Natural killer cell (primary cell): ENCODE measurements around the gene STX16. TPM values are rescaled to one million over a fixed set of nuclear protein-coding genes. Genes with fewer than 3 reads are reported as not detected.
A peak's percentile ranks its signal among the peaks of the same experiment; 100 is the strongest.

Experiments
- ATAC-seq, 3 donors: fragments of 150-1000 bp in 2 of 3; fragments of 200-7000 bp in 1 of 3; cut with Tn5 transposase; 1 replicate in 1 of 3; 2 replicates in 2 of 3; pipeline ENCODE4 v1.10.0; 2021; ENCODE audit warnings: mild to moderate bottlenecking in 2 of 3, moderate library complexity in 2 of 3
- DNase-seq, 2 donors: peaks; one replicate each; pipeline versions ENCODE4 v3.0.0 to v3.0.0-alpha.2; 2013 to 2021; ENCODE audit warnings: mixed read lengths in 1 of 2
- H3K27ac ChIP-seq: one replicate; pipeline ENCODE4 v1.5.1; 2013; ENCODE audit warnings: mild to moderate bottlenecking, low read length
- H3K27me3 ChIP-seq: one replicate; pipeline ENCODE4 v1.6.1; 2013; ENCODE audit warnings: low read length; ENCODE audit not compliant: control insufficient read depth, insufficient read depth
- H3K36me3 ChIP-seq: one replicate; pipeline ENCODE4 v1.6.1; 2013; ENCODE audit warnings: low read length; ENCODE audit not compliant: control insufficient read depth, insufficient read depth
- H3K4me1 ChIP-seq: one replicate; pipeline ENCODE4 v1.6.1; 2013; ENCODE audit warnings: low read length; ENCODE audit not compliant: control insufficient read depth, insufficient read depth
- H3K4me3 ChIP-seq: one replicate; pipeline ENCODE4 v1.5.1; 2013; ENCODE audit warnings: low read length
- H3K9me3 ChIP-seq: one replicate; pipeline ENCODE4 v1.6.1; 2013; ENCODE audit warnings: low read length; ENCODE audit not compliant: control insufficient read depth, insufficient read depth
- H3K27ac Mint-ChIP-seq, 2 donors: one replicate each; pipeline ENCODE4 v1.8.0; 2022; ENCODE audit warnings: mild to moderate bottlenecking in 2 of 2, mixed read lengths in 2 of 2, moderate library complexity in 1 of 2
- H3K27me3 Mint-ChIP-seq, 2 donors: one replicate each; pipeline ENCODE4 v1.8.0; 2022; ENCODE audit warnings: low read depth in 2 of 2, mixed read lengths in 2 of 2
- H3K36me3 Mint-ChIP-seq: one replicate; pipeline ENCODE4 v1.8.0; 2022; ENCODE audit warnings: mixed read lengths
- H3K4me1 Mint-ChIP-seq, 2 donors: one replicate each; pipeline ENCODE4 v1.8.0; 2022; ENCODE audit warnings: mixed read lengths in 2 of 2
- H3K4me3 Mint-ChIP-seq: one replicate; pipeline ENCODE4 v1.8.0; 2022; ENCODE audit warnings: mild to moderate bottlenecking, moderate library complexity, mixed read lengths
- H3K9me3 Mint-ChIP-seq, 2 donors: one replicate each; pipeline ENCODE4 v1.8.0; 2022; ENCODE audit warnings: mixed read lengths in 2 of 2
- WGBS: methylation state at CpG from one replicate; pipeline ENCODE4 v1.1.7; 2013; ENCODE audit warnings: missing lambda C conversion rate; ENCODE audit not compliant: insufficient coverage; 5-methylcytosine and 5-hydroxymethylcytosine counted together
- intact Hi-C: fragments of 100-400 bp; cut with micrococcal nuclease; formaldehyde crosslinking; loops from one replicate; pipeline ENCODE4 v1.14.2; 2022
- total RNA-seq, 4 donors: library from RNA; stranded (reverse); fragments of 120-200 nt in 1 of 4; gene quantifications; one replicate each; pipeline versions ENCODE4 v1.2.3 to v1.2.4, GENCODE V29; 2013 to 2022
- TF ChIP-seq, protein P1 (sequence below): fragments of 200-600 bp; IDR thresholded peaks from one replicate; pipeline ENCODE4 v1.8.0; 2022; ENCODE audit warnings: antibody characterized with exemption

The STX16 gene
- total RNA-seq, 3 donors from 2014 or later (not counting 1 experiment from before 2014, with no cell fraction given), result 136 to 146 (median 143) TPM

DNA sequence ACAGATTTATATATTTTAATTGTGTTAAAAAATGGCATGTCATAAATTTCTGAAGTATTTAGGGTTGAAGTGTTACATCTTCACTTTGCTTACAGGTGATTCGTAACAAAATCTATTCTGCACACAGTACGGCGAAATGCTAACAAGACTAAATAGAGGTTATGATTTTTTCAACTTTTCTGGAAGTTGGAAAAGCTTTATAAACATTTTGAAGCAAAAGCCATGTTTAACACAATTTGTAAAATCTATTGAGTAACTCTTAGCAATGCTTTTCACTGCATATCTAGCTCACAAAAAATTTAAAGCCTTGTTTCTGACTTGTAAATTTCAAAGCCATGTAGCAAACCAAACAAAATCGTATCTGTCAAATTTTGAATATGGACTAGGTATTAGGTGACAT lies 3.3 kb downstream of the STX16 start:
- Mint-ChIP-seq H3K4me1 (peaks cover 55 to 56% of the 10 kb centered on the region in 2 donors), H3K9me3 (no peaks in the 10 kb centered on the region), H3K36me3 (no peaks in the 10 kb centered on the region), H3K27me3 (no peaks in the 10 kb centered on the region), H3K4me3 (no peak overlapping the region), H3K27ac (no peak overlapping the region)
- ATAC-seq (no peak), DNase-seq (no peak)
- no CpG with 5 or more reads among the region's 4 CpGs for WGBS
- peaks cover 11% of the 10 kb centered on the region for H3K4me1 ChIP-seq
- peaks cover 5% of the 10 kb centered on the region for H3K36me3 ChIP-seq
- H3K9me3 ChIP-seq, result no peaks in the 10 kb centered on the region
- H3K27ac ChIP-seq, result no peak overlapping the region
- no peaks in the 10 kb centered on the region for H3K27me3 ChIP-seq
- TF ChIP-seq, protein P1, sequence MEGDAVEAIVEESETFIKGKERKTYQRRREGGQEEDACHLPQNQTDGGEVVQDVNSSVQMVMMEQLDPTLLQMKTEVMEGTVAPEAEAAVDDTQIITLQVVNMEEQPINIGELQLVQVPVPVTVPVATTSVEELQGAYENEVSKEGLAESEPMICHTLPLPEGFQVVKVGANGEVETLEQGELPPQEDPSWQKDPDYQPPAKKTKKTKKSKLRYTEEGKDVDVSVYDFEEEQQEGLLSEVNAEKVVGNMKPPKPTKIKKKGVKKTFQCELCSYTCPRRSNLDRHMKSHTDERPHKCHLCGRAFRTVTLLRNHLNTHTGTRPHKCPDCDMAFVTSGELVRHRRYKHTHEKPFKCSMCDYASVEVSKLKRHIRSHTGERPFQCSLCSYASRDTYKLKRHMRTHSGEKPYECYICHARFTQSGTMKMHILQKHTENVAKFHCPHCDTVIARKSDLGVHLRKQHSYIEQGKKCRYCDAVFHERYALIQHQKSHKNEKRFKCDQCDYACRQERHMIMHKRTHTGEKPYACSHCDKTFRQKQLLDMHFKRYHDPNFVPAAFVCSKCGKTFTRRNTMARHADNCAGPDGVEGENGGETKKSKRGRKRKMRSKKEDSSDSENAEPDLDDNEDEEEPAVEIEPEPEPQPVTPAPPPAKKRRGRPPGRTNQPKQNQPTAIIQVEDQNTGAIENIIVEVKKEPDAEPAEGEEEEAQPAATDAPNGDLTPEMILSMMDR, result no peak
- intact Hi-C loops, result loop anchor here (5.0 to 10.0 kb wide), 4 partner anchors 198 to 1050 kb away; partner anchors contain the start of genes GNAS and GNAS-AS1
- H3K4me3 ChIP-seq, result no peak overlapping the region

DNA sequence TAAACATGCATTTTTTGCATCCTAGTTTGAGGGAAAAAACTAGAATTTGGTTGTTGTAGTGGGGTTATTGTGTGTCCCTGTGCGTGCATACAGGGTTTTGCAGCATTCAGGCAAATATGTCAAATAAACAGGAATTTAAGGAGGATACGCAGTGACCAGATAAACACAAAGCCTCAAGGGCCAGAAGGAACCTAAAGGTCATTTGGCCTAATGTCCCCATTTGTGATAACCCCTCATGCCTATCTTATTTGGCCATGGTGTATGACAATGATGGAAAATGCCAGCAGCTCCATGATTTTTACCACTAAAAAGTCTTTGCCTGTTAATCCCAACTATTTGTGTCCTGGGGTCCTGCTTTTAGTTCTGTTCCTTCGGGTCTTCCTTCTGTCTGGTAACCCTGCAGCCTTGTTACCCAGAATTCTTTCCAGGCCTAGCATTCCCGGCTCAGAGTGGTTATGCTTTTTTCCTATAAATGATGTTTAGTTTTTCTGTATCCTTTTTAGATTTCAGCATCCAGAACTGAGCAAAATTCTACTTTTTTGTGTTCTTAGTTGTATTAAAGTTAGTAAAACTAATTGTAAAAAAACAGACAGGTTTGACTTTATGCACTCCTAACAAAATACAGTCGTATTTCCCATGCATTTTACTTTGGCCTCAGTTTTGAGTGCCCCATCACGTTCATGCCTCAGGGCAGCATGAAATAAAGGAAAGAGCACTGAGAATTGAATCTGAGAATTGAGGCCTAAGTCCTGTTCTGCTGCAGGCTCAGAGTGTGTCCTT lies 4.4 kb downstream of the STX16 start:
- peaks cover 15% of the 10 kb centered on the region for H3K4me1 ChIP-seq
- no peak overlapping the region for H3K4me3 ChIP-seq
- ATAC-seq (no peak), DNase-seq (no peak)
- 90% methylated on average over 6 of the region's 6 CpGs for WGBS
- peaks cover 63 to 64% of the 10 kb centered on the region in 2 donors for H3K4me1 Mint-ChIP-seq
- H3K27ac ChIP-seq, result no peak overlapping the region
- TF ChIP-seq, protein P1, result no peak
- no peaks in the 10 kb centered on the region for H3K9me3 Mint-ChIP-seq
- no peaks in the 10 kb centered on the region for H3K27me3 Mint-ChIP-seq
- no peaks in the 10 kb centered on the region for H3K36me3 Mint-ChIP-seq
- no peak overlapping the region for H3K4me3 Mint-ChIP-seq
- H3K27me3 ChIP-seq, result no peaks in the 10 kb centered on the region
- H3K9me3 ChIP-seq, result no peaks in the 10 kb centered on the region
- H3K27ac Mint-ChIP-seq, result peak overlapping the region; percentile 72 to 73
- H3K36me3 ChIP-seq, result peaks cover 5% of the 10 kb centered on the region
- intact Hi-C loops, result loop anchor here (10.0 kb wide), 1 partner anchor 1051 kb away; no protein-coding TSS in a partner anchor

GRCh38 chr20:58656831-58657230 lies 5.7 kb downstream of the STX16 start:
- no peaks in the 10 kb centered on the region for H3K9me3 ChIP-seq
- TF ChIP-seq, protein P1, result no peak
- H3K4me3 ChIP-seq, result no peak overlapping the region
- intact Hi-C loops, result loop anchor here (10.0 kb wide), 1 partner anchor 1052 kb away; no protein-coding TSS in a partner anchor
- ATAC-seq (no peak), DNase-seq (no peak)
- H3K4me1 ChIP-seq, result peaks cover 20% of the 10 kb centered on the region
- 89% methylated on average over 2 of the region's 2 CpGs for WGBS
- peaks cover 64% of the 10 kb centered on the region in 2 donors for H3K4me1 Mint-ChIP-seq
- H3K27me3 Mint-ChIP-seq, result no peaks in the 10 kb centered on the region
- H3K9me3 Mint-ChIP-seq, result no peaks in the 10 kb centered on the region
- H3K27ac ChIP-seq, result no peak overlapping the region
- no peaks in the 10 kb centered on the region for H3K36me3 Mint-ChIP-seq
- no peak overlapping the region for H3K4me3 Mint-ChIP-seq
- no peaks in the 10 kb centered on the region for H3K27me3 ChIP-seq
- H3K36me3 ChIP-seq, result peaks cover 10% of the 10 kb centered on the region
- peak overlapping the region; percentile 72 to 73 for H3K27ac Mint-ChIP-seq
